Stimulated activated CD4-positive, alpha-beta T cell treated with anti-CD3 and anti-CD28 coated beads, Interleukin-1b, Interleukin-23, amount 100 ng/mL, for 1 hour (primary cell): ENCODE data around the gene NHEJ1.
"Not testable (repeated sequence)": the region's sequence is repeated elsewhere in the genome, so short reads cannot be mapped to it uniquely, and the experiment has no call there.

ENCODE experiments used
- DNase-seq, 2 donors: peaks; one replicate each; pipeline ENCODE4 v3.0.0-alpha.2; 2020; ENCODE audit warnings: low read depth in 2 of 2

Gene NHEJ1, protein sequence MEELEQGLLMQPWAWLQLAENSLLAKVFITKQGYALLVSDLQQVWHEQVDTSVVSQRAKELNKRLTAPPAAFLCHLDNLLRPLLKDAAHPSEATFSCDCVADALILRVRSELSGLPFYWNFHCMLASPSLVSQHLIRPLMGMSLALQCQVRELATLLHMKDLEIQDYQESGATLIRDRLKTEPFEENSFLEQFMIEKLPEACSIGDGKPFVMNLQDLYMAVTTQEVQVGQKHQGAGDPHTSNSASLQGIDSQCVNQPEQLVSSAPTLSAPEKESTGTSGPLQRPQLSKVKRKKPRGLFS

DNA sequence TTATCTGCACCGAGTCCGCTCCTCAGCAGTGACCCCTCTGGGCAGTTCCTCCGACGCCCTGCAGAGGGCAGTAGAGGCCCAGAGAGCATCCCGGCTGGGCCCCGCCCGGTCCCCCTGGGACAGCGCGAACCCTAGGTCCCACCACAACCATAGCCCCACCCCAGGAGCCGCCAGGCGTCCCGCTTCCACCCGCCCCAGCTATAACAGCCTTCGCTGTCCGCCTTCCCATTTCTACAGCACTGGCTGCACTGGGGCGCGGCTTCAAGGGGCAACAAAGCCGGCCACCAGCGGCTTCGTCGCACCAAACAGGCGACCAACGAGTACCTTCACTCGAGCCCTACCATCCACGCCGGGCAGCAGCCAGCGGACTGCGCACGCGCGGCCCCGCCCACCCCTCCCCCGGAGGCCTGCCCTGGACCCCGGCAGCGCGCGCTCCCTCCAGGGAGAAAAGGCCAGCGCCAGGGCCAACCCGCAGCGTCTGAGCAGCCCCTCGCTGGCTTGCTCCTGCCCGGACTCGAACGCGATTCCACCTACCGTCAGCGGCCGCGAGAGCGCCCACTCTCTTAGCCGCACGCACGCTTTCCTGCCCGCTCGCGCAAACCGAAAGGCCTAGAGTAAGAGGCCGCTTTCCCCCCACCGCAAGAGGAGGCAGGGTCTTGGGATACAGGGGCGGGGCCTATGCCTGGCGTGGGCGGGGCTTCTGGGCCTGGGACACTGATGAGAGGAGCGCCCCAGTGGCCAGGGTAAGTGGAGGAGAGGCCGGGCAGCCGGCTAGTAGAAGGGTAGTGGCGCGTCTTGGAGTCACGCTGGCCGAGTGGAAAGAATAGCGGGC, at the start of gene NHEJ1:
NHEJ1 (minus strand) TSS at position 630 of the 832 bp plus-strand sequence. CDS start 2,453 bp downstream, outside the sequence.
- DNase-seq = peak; percentile 82 to 92

DNA sequence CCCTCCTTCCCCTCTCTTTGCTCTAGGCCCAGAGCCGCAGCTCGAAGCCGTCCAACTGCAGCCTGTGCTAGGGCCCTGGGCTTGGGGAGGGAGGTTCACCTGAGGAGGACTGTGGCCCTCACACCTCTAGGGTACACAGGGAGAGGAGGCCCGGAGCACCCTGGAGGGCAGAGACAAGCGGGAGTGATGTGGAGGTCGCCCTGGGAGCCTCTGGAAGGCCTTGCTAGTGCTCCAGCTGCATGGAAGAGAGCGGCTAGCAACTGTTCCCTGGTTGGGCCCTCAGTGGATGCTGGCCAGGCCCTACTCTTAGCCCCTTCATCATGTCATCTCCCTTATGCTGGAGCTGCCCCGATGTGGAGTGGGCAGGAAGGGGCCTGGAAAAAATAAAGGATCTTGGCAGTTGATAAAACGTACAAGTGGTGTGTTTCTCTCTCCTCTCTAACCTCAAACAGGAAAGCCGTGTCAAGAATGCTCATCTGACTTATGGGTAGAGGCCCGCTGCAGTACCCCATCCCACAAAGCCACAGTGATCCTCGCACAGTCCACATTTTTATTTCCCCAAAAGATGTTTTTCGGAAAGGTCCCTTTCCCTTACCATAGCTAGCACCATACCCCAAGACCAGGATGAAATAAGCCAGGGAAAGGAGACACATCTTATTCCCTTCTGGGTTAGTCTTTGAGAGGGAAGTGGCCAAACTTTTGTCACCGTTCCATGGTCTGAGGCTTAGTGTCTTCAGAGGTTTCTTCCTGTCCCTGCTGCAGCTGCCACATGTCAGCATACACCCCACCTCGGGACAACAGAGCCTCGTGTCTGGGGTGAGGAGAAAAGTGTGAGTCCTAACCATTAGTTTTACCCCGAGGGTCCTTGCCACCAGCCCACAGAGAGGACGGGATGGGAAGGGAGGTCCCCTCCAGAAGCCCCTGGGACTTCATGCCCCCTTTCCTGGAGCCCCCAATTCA, 48.9 kb upstream of the NHEJ1 start:
- no peak for DNase-seq

DNA sequence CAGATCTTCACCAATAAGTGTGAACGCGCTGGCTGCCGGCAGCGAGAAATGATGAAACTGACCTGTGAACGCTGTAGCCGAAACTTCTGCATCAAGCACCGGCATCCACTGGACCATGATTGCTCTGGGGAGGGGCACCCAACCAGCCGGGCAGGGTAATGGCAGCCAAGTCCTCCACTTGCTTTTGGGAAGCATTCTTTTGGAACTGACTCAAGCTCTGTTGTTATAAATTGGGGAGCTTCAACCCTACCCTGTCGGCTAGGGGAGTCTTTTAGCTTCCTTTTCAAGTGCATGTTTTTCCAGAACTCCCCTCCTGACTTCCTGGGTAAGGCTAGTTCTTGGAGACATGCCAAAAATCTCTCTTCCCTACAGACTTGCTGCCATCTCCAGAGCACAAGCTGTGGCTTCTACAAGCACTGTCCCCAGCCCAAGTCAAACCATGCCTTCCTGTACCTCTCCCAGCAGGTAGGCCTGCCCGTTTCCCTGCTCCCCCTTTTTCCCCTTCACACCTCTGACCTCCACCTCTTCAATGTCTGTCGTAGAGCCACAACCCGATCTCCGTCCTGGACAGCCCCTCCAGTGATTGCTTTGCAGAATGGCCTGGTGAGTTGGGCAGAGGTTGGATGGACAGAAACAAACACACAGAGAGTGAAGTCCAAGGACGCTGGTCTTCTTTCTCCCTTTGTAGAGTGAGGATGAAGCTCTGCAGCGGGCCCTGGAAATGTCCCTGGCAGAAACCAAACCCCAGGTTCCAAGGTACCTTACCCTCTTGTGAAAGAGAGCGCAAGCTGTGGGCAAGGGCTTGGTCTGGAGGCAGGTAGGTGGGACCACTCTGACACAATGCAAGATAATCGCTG, 47.5 kb upstream of the NHEJ1 start:
- no peak for DNase-seq

DNA sequence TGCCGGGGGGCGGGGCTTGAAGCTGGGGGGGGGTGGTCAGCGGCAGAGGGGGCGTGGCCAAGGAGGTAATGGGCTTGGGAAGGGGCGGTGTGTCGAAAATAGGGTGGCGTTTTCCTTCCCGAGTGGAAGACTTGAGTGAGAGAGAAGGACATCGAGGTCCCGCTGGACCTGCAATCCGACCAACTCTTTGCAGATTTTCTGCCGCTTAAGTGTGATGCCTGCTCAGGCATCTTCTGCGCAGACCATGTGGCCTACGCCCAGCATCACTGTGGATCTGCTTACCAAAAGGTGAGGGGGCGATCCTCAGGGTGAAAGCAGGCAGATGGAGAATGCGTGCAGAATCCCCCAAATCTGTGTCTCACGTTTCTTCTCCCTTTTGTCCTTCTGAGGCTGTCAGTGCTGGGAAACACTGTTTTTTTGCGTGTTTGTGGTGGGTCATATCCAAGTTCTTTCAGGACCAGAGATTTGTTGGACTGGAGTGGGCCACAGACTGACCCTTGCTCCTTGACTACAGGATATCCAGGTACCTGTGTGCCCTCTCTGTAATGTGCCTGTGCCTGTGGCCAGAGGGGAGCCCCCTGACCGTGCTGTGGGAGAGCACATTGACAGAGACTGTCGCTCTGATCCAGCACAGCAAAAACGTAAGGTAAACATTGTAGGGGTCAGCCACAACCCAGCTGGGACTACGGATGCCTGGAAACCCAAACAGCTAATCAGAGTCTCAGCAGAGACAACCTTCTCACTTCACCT, 46.7 kb upstream of the NHEJ1 start:
- DNase-seq = no peak

DNA sequence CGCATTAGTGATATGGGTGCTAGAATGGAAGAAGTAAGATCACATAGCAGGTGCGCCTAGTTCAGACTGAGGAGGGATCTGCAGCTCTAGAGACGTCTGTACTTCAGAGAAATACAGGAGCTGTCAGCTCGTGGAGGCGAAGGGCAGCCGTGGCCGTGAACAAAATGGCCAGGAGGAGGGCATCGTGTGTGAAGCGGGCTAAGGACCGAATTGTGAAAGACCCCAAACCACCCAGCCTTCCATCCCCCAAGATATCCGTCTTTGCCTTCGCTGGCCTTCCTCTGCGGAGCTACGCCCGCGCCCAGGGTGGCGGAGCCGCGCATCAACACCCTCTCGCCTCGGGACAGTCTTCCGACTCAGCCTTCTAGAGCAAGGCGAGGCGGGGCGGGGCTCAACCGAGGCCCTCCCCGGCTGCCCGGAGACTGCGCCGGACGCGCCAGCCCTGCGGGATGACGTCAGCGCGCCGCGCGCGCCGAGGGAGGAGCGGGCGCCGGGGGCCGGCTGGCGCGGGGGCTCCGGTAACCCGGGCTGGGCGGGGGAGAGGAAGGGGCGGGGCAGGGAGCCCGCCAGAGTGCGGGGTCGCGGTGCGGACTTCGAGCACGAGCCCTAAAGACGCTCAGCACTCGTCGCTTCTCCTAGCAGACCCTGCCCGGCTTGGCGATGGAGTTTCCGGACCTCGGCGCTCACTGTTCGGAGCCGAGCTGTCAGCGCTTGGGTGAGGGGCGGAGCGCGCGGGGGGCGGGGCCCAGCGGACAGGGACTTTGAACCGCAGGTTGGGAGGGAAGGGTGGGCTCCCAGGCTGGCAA, 45.9 kb upstream of the NHEJ1 start, which contains the start of gene ZFAND2B:
ZFAND2B (plus strand) TSS at position 455 of the 806 bp plus-strand sequence; CDS start at position 661, 206 bp downstream.
- peak; percentile 86 to 90 for DNase-seq

DNA sequence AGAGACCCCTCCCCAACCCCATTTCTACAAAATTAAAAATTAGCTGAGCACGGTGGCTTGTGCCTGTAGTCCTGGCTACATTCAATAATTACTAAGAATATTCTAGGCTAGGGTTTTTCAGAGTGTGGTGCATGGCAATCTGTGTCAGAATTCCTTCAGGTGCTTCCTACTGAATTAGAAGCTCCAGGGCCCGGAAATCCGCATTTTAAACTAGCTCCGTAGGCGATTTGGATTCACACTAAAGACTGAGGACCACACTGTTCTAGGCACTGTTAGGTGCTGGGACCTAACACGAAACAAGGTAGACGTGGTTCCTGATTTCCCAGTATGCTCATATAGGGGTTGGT, 45.3 kb upstream of the NHEJ1 start:
- DNase-seq = no peak

DNA sequence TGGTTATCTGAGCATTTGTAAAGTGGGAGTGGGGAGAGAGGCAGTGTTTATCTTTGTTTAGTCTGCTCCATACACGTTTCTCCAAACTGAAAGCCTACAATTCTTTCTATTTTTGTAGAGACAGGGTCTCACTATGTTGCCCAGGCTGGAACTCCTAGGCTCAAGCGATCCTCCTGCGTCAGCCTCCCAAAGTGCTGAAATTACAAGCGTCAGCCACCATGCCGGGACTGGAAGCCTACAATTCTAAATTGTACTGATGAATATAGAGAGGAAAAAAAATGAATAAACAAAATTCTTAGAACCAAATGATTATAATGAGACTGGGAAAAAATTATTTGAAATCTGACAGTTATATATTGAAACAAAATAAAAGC, 44.5 kb upstream of the NHEJ1 start:
- no peak for DNase-seq

DNA sequence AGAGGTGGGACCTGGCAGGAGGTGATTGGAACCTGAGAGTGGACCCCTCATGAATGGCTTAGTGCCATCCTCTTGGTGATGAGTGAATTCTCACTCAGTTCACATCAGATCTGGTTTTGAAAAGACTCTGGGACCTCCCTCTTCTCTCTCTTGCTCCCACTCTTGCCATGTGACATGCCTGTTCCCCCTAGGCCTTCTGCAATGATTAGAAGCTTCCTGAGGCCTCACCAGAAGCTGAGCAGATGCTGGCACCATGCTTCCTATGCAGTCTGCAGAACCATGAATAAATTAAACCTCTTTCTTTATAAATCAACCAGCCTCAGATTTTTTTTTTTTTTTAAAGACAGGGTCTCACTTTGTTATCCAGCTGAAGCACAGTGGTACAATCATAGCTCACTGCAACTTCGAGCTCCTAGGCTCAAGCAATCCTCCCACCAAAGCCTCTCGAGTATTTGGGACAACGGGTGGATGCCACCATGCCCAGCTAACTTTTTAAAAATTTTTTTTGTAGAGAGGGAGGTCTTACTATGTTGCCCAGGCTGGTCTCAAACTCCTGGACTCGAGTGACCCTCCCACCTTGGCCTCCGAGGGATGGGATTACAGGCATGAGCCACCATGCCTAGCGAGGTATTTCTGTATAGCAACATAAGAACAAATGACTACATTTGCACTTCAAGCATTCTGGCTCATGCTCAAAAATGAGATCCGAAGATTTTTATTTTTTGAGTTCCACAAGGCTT, 44.0 kb upstream of the NHEJ1 start:
- DNase-seq = no peak

DNA sequence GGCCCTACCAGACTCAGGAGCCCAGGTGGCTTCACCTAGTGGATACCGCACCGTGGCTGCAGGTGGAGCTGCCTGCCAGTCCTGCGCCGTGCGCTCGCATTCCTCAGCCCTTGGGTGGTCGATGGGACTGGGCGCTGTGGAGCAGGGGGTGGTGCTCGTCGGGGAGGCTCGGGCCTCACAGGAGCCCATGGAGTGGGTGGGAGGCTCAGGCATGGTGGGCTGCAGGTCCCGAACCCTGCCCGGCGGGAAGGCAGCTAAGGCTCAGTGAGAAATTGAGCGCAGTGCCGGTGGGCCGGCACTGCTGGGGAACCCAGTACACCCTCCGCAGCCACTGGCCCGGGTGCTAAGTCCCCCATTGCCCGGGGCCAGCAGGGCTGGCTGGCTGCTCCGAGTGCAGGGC, 40.7 kb upstream of the NHEJ1 start:
- not testable (repeated sequence) for DNase-seq

DNA sequence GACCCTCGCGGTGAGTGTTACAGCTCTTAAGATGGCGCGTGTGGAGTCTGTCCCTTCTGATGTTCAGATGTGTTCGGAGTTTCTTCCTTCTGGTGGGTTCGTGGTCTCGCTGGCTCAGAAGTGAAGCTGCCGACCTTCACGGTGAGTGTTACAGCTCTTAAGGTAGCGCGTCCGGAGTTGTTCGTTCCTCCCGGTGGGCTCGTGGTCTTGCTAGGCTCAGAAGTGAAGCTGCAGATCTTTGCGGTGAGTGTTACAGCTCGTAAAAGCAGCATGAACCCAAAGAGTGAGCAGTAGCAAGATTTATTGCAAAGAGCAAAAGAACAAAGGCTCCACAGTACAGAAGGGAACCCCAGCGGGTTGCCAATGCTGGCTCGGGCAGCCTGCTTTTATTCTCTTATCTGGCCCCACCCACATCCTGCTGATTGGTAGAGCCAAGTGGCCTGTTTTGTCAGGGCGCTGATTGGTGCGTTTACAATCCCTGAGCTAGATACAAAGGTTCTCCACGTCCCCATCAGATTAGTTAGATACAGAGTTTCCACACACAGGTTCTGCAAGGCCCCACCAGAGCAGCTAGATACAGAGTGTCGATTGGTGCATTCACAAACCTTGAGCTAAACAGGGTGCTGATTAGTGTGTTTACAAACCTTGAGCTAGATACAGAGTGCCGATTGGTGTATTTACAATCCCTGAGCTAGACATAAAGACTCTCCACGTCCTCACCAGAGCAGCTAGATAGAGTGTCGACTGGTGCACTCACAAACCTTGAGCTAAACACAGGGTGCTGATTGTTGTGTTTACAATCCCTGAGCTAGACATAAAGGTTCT, 40.1 kb upstream of the NHEJ1 start:
- DNase-seq = not testable (repeated sequence)

DNA sequence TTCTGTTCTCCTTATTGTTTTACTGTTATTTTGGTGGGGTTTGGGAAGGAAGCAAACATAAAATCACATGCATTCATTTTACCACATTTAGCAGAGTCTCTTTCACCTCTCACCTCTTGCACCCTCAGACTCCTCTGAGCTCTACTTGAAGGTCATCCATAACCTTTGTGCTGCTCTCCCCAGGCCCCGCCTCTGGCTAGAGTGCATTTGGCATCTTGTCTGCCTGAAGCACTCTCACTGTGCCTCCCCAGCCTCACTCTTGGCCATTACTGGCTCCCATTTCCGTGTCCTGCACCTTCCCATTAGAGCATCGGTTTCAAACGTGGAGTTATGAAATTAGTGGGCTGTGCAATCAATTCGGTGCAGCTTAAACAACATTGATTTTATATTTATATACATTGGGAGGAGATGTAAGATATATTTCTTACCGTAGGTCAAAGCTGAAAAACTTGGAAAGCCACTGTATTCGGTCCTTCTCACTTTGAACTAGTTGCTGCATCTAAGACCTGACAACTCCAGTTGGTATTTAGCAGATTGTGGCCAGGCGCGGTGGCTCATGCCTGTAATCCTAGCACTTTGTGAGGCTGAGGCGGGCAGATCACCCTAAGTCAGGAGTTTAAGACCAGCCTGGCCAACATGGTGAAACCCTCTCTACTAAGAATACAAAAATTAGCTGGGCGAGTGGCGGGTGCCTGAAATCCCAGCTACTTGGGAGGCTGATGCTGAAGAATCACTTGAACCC, 39.0 kb upstream of the NHEJ1 start:
- DNase-seq = no peak

DNA sequence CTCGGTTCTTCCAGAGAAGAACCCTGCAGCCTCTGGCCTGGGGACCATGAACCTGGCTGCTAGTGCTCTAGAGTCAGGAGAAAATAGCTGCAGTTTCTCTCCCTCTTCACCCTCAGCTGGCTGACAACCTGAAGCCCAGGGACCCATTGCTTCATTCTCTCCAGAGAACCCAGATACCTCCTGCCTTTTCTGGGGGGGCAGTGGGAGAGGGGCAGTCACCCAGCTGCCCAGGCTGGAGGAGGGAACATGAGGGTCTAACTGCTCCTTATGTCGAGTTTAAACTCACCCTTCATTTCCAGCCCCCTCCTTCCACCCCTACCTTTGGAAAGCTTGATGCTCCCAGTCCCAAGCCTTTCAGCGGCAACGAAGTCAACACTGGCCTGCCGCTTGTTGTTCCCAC, 38.4 kb upstream of the NHEJ1 start:
- DNase-seq = no peak

DNA sequence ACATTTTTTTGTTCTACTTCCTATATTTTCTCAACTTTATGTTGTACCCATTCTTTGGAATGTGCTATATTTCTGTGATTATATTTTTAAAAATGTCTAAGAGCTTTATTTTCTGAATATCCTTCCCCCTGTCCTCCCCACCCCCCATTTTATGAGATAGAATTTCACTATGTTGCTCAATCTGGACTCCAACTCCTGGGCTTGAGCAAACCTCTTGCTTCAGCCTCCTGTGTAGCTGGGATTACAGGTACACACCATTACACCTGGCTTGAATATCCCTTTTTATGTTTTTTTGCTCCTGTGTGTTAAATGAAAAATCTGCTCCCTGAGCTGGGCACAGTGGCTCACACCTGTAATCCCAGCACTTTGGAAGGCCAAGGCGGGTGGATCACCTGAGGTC, 36.8 kb upstream of the NHEJ1 start:
- no peak for DNase-seq

DNA sequence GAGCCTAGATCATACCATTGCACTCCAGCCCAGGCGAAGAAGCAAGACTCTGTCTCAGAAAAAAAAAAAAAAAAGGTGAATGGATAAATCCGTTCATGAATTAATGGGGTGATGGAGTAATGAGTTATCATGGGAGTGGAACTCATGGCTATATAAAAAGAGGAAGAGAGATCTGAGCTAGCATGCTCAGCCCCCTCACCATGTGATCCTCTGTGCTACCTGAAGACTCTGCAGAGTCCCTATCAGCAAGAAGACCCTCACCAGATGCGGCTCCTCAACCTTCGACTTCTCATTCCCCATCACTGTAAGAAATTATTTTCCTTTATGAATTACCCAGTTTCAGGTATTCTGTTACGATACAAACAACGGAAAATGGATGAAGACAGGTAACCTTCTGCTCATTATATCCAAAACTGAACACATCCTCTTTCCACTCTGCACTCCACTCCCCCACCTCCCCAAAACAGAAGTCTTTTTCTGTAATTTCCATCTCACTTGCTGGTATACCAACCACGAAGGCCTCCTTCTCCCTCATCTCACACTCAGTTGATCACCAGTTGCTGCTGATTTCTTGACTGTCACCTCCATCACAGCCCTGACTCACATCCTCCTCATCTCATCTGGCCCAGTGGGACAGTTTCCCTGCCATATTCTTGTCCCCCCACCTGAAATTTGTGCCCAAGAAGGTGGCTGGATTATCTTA, 26.3 kb upstream of the NHEJ1 start:
- DNase-seq = no peak

DNA sequence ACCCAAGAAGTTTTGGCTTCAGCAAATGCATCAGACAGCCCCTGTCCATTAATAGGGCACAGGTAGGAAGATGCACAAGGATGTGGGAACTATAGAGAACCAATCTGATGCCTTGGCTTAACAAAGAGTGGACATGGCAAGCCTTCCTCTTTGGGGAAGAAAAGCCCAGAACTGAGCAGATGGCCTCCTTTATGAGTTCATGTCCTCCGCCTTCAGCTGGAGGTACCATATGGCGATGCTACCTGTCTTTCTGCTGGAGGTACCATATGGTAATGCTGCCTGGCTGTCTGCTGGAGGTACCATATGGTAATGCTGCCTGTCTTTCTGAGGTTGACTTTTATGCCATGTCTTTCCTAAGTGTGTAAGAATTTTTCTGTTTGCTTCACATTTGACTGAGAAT, 23.5 kb upstream of the NHEJ1 start:
- DNase-seq = no peak

DNA sequence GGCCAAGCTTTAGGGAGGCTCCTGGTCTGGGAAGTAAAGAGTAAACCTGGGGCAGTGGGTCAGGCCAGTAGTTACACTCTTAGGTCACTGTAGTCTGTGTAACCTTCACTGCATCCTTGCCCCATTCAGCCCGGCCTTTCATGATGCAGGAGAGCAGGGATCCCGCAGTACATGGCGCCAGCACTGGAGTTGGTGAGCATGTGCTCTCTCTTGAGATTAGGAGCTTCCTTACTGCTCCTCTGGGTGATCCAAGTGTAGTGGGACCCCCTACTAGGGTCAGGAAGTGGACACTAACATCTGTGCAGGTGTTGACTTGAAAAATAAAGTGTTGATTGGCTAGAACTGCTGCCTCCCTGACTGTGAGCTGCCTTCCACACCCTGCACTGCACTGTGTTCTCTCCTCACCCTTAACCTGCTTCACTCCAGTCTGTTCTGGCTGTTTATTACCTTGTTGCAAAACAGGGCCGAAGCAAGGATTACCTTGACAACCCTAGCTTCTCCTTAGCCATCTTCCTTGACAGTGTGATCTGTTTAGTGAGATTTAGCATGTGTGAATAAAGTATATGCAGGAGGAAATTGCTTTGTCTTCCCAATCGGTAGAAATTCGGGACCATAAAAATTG, 22.6 kb upstream of the NHEJ1 start:
- DNase-seq = no peak
